ENCODE results near the gene TGDS. TPM values are rescaled to one million over a fixed set of nuclear protein-coding genes. Genes with fewer than 3 reads are reported as not detected.

The TGDS gene
- total and polyA plus RNA-seq, 8 donors = 9.9 to 28.5 (median 21.9) TPM

- DNase-seq (no peak), ATAC-seq (no peak)
- H3K4me1 ChIP-seq = no peaks in the 10 kb centered on the region
- H3K27me3 ChIP-seq = no peaks in the 10 kb centered on the region
- no peak for TF ChIP-seq CTCF (IDR thresholded peaks at IDR 0.05)
- peaks cover 0 to 58% of the 10 kb centered on the region in 2 donors for H3K36me3 ChIP-seq
- intact Hi-C loops (cut with DNase I) = no loop called here
- no peak overlapping the region for H3K27ac ChIP-seq
- no peaks in the 10 kb centered on the region for H3K9me3 ChIP-seq
- H3K4me3 ChIP-seq = no peak overlapping the region
Measured at GRCh38 chr13:94610475-94610874, 14.5 kb upstream of the TGDS start.

GRCh38 chr13:94609196-94609595 is 13.2 kb upstream of the TGDS start:
- no peaks in the 10 kb centered on the region for H3K4me1 ChIP-seq
- no peak for TF ChIP-seq CTCF (IDR thresholded peaks at IDR 0.05)
- intact Hi-C loops (cut with DNase I) = no loop called here

GRCh38 chr13:94608586-94608985 is 12.6 kb upstream of the TGDS start:
- no peak for TF ChIP-seq CTCF (IDR thresholded peaks at IDR 0.05)
- no peak for DNase-seq
- intact Hi-C loops (cut with DNase I) = no loop called here
- peaks cover 0 to 49% of the 10 kb centered on the region in 2 donors for H3K36me3 ChIP-seq
- no peaks in the 10 kb centered on the region for H3K27me3 ChIP-seq
- H3K4me3 ChIP-seq = no peak overlapping the region
- peaks cover 0 to 3% of the 10 kb centered on the region in 2 donors for H3K4me1 ChIP-seq
- no peak overlapping the region for H3K27ac ChIP-seq
- H3K9me3 ChIP-seq = no peaks in the 10 kb centered on the region
- no peak for ATAC-seq

More at GRCh38 chr13:94609196-94609595, 13.2 kb upstream of the TGDS start:
- H3K9me3 ChIP-seq = no peaks in the 10 kb centered on the region
- DNase-seq (no peak), ATAC-seq (no peak)
- no peak overlapping the region for H3K27ac ChIP-seq
- H3K36me3 ChIP-seq = peaks cover 0 to 54% of the 10 kb centered on the region in 2 donors
- no peak overlapping the region for H3K4me3 ChIP-seq
- H3K27me3 ChIP-seq = no peaks in the 10 kb centered on the region

GRCh38 chr13:94607939-94608338 is 12.0 kb upstream of the TGDS start:
- no peak overlapping the region for H3K4me3 ChIP-seq
- H3K4me1 ChIP-seq = peaks cover 0 to 9% of the 10 kb centered on the region in 2 donors
- no peak for DNase-seq
- H3K36me3 ChIP-seq = peaks cover 0 to 45% of the 10 kb centered on the region in 2 donors
- intact Hi-C loops (cut with DNase I) = no loop called here
- H3K9me3 ChIP-seq = no peaks in the 10 kb centered on the region
- TF ChIP-seq CTCF (IDR thresholded peaks at IDR 0.05) = no peak
- no peaks in the 10 kb centered on the region for H3K27me3 ChIP-seq
- no peak for ATAC-seq
- H3K27ac ChIP-seq = no peak overlapping the region

GRCh38 chr13:94607056-94607455 is 11.1 kb upstream of the TGDS start:
- intact Hi-C loops (cut with DNase I) = no loop called here
- H3K9me3 ChIP-seq = no peaks in the 10 kb centered on the region
- no peak for ATAC-seq

More at GRCh38 chr13:94607056-94607455, 11.1 kb upstream of the TGDS start:
- no peak for TF ChIP-seq CTCF (IDR thresholded peaks at IDR 0.05)
- H3K4me3 ChIP-seq = no peak overlapping the region
- H3K27ac ChIP-seq = no peak overlapping the region
- H3K4me1 ChIP-seq = peaks cover 0 to 18% of the 10 kb centered on the region in 2 donors
- no peaks in the 10 kb centered on the region for H3K27me3 ChIP-seq
- DNase-seq = no peak
- peaks cover 0 to 39% of the 10 kb centered on the region in 2 donors for H3K36me3 ChIP-seq
